ENCODE data around the gene KRTAP2-3. TPM values are rescaled to one million over a fixed set of nuclear protein-coding genes. Genes with fewer than 3 reads are reported as not detected.
"Not testable (repeated sequence)": the region's sequence is repeated elsewhere in the genome, so short reads cannot be mapped to it uniquely, and the experiment has no call there.

KRTAP2-3 gene
- total and polyA plus RNA-seq, 4 donors: not detected

- H3K9me3 ChIP-seq (ENCODE audit: control insufficient read depth, insufficient read depth, low read length): not testable (repeated sequence)
- DNase-seq (ENCODE audit: low read depth in 4 of 6, low spot score in 6 of 6): peak in 3 of 6 donors; percentile 5 to 55 (median 6)
Measured at GRCh38 chr17:41040783-41041571, 18.9 kb downstream of the KRTAP2-3 start, which contains the start of gene KRTAP1-1. KRTAP1-1 (minus strand) TSS chr17:41041450; CDS start chr17:41041397, 53 bp downstream.

GRCh38 chr17:41037853-41038350 is 22.0 kb downstream of the KRTAP2-3 start:
- Histone ChIP-seq H3K27me3 (ENCODE audit: control insufficient read depth, insufficient read depth, low read length) (no peaks in the 10 kb centered on the region), H3K4me1 (ENCODE audit: control insufficient read depth, insufficient read depth, low read length) (no peaks in the 10 kb centered on the region), H3K9me3 (ENCODE audit: control insufficient read depth, insufficient read depth, low read length) (no peaks in the 10 kb centered on the region), H3K36me3 (ENCODE audit: control insufficient read depth, insufficient read depth, low read length) (no peaks in the 10 kb centered on the region), H3K4me3 (ENCODE audit: low read depth, low read length) (no peak overlapping the region), H3K27ac (ENCODE audit: low read depth, low read length) (no peak overlapping the region)
- 63% methylated on average over 1 of the region's 2 CpGs for WGBS (ENCODE audit: insufficient coverage)
- no peak for DNase-seq (ENCODE audit: low read depth in 4 of 6, low spot score in 6 of 6)

More at GRCh38 chr17:41040783-41041571, 18.9 kb downstream of the KRTAP2-3 start, which contains the start of gene KRTAP1-1:
- H3K36me3 ChIP-seq (ENCODE audit: control insufficient read depth, insufficient read depth, low read length); H3K4me3 ChIP-seq (ENCODE audit: low read depth, low read length); H3K27ac ChIP-seq (ENCODE audit: low read depth, low read length); H3K4me1 ChIP-seq (ENCODE audit: control insufficient read depth, insufficient read depth, low read length); H3K27me3 ChIP-seq (ENCODE audit: control insufficient read depth, insufficient read depth, low read length): not testable (repeated sequence)
- 74% methylated on average over 11 of the region's 14 CpGs for WGBS (ENCODE audit: insufficient coverage)

GRCh38 chr17:41034346-41034935 is 25.5 kb downstream of the KRTAP2-3 start, which contains the start of gene KRTAP1-3:
KRTAP1-3 (minus strand) TSS chr17:41034874; CDS start chr17:41034821, 53 bp downstream.
- H3K4me3 ChIP-seq (ENCODE audit: low read depth, low read length); H3K27me3 ChIP-seq (ENCODE audit: control insufficient read depth, insufficient read depth, low read length); H3K36me3 ChIP-seq (ENCODE audit: control insufficient read depth, insufficient read depth, low read length); H3K4me1 ChIP-seq (ENCODE audit: control insufficient read depth, insufficient read depth, low read length); H3K9me3 ChIP-seq (ENCODE audit: control insufficient read depth, insufficient read depth, low read length); H3K27ac ChIP-seq (ENCODE audit: low read depth, low read length): not testable (repeated sequence)
- DNase-seq (ENCODE audit: low read depth in 4 of 6, low spot score in 6 of 6): peak in 1 of 6 donors; percentile 41
- 88% methylated on average over 7 of the region's 10 CpGs for WGBS (ENCODE audit: insufficient coverage)

- Histone ChIP-seq H3K4me3 (ENCODE audit: low read depth, low read length) (no peak within 1 kb of the TSS), H3K27ac (ENCODE audit: low read depth, low read length) (no peak within 1 kb of the TSS), H3K27me3 (ENCODE audit: control insufficient read depth, insufficient read depth, low read length) (no peaks in the 10 kb centered on the region), H3K9me3 (ENCODE audit: control insufficient read depth, insufficient read depth, low read length) (no peaks in the 10 kb centered on the region), H3K36me3 (ENCODE audit: control insufficient read depth, insufficient read depth, low read length) (no peaks in the 10 kb centered on the region), H3K4me1 (ENCODE audit: control insufficient read depth, insufficient read depth, low read length) (no peaks in the 10 kb centered on the region)
- no peak for DNase-seq (ENCODE audit: low read depth in 4 of 6, low spot score in 6 of 6)
- 78% methylated on average over 10 of the region's 12 CpGs for WGBS (ENCODE audit: insufficient coverage)
Measured at GRCh38 chr17:41029633-41030245, 30.2 kb downstream of the KRTAP2-3 start, which contains the start of gene KRTAP1-4. KRTAP1-4 (minus strand) TSS chr17:41030195; CDS start chr17:41030078, 117 bp downstream.

- Histone ChIP-seq H3K36me3 (ENCODE audit: control insufficient read depth, insufficient read depth, low read length) (no peaks in the 10 kb centered on the region), H3K27ac (ENCODE audit: low read depth, low read length) (no peak within 1 kb of the TSS), H3K9me3 (ENCODE audit: control insufficient read depth, insufficient read depth, low read length) (no peaks in the 10 kb centered on the region), H3K4me3 (ENCODE audit: low read depth, low read length) (no peak within 1 kb of the TSS), H3K27me3 (ENCODE audit: control insufficient read depth, insufficient read depth, low read length) (no peaks in the 10 kb centered on the region), H3K4me1 (ENCODE audit: control insufficient read depth, insufficient read depth, low read length) (no peaks in the 10 kb centered on the region)
- WGBS (ENCODE audit: insufficient coverage): 77% methylated on average over 7 of the region's 9 CpGs
- peak in 2 of 6 donors; percentile 4 to 65 for DNase-seq (ENCODE audit: low read depth in 4 of 6, low spot score in 6 of 6)
Measured at GRCh38 chr17:41026715-41027471, 33.0 kb downstream of the KRTAP2-3 start, which contains the start of gene KRTAP1-5. KRTAP1-5 (minus strand) TSS chr17:41027208; CDS start chr17:41027155, 53 bp downstream.

GRCh38 chr17:41024697-41025096 is 35.2 kb downstream of the KRTAP2-3 start:
- WGBS (ENCODE audit: insufficient coverage): 83% methylated on average over 1 of the region's 3 CpGs
- no peak for DNase-seq (ENCODE audit: low read depth in 4 of 6, low spot score in 6 of 6)
- no peaks in the 10 kb centered on the region for H3K36me3 ChIP-seq (ENCODE audit: control insufficient read depth, insufficient read depth, low read length)

GRCh38 chr17:41020336-41020735 is 39.6 kb downstream of the KRTAP2-3 start:
- H3K4me3 ChIP-seq (ENCODE audit: low read depth, low read length): no peak overlapping the region
- no peaks in the 10 kb centered on the region for H3K36me3 ChIP-seq (ENCODE audit: control insufficient read depth, insufficient read depth, low read length)
- no peak for DNase-seq (ENCODE audit: low read depth in 4 of 6, low spot score in 6 of 6)
- no peak overlapping the region for H3K27ac ChIP-seq (ENCODE audit: low read depth, low read length)
- no peaks in the 10 kb centered on the region for H3K4me1 ChIP-seq (ENCODE audit: control insufficient read depth, insufficient read depth, low read length)
- H3K9me3 ChIP-seq (ENCODE audit: control insufficient read depth, insufficient read depth, low read length): no peaks in the 10 kb centered on the region
- H3K27me3 ChIP-seq (ENCODE audit: control insufficient read depth, insufficient read depth, low read length): no peaks in the 10 kb centered on the region

More at GRCh38 chr17:41024697-41025096, 35.2 kb downstream of the KRTAP2-3 start:
- Histone ChIP-seq H3K4me3 (ENCODE audit: low read depth, low read length) (no peak overlapping the region), H3K9me3 (ENCODE audit: control insufficient read depth, insufficient read depth, low read length) (no peaks in the 10 kb centered on the region), H3K4me1 (ENCODE audit: control insufficient read depth, insufficient read depth, low read length) (no peaks in the 10 kb centered on the region), H3K27ac (ENCODE audit: low read depth, low read length) (no peak overlapping the region), H3K27me3 (ENCODE audit: control insufficient read depth, insufficient read depth, low read length) (no peaks in the 10 kb centered on the region)

- Histone ChIP-seq H3K9me3 (ENCODE audit: control insufficient read depth, insufficient read depth, low read length) (no peaks in the 10 kb centered on the region), H3K27ac (ENCODE audit: low read depth, low read length) (no peak overlapping the region), H3K27me3 (ENCODE audit: control insufficient read depth, insufficient read depth, low read length) (no peaks in the 10 kb centered on the region), H3K4me3 (ENCODE audit: low read depth, low read length) (no peak overlapping the region), H3K4me1 (ENCODE audit: control insufficient read depth, insufficient read depth, low read length) (no peaks in the 10 kb centered on the region), H3K36me3 (ENCODE audit: control insufficient read depth, insufficient read depth, low read length) (no peaks in the 10 kb centered on the region)
- WGBS (ENCODE audit: insufficient coverage): 86% methylated on average over 2 of the region's 3 CpGs
- DNase-seq (ENCODE audit: low read depth in 4 of 6, low spot score in 6 of 6): no peak
Measured at GRCh38 chr17:41019415-41019814, 40.5 kb downstream of the KRTAP2-3 start.

- Histone ChIP-seq H3K27me3 (ENCODE audit: control insufficient read depth, insufficient read depth, low read length) (no peaks in the 10 kb centered on the region), H3K4me1 (ENCODE audit: control insufficient read depth, insufficient read depth, low read length) (no peaks in the 10 kb centered on the region), H3K36me3 (ENCODE audit: control insufficient read depth, insufficient read depth, low read length) (no peaks in the 10 kb centered on the region), H3K4me3 (ENCODE audit: low read depth, low read length) (no peak overlapping the region), H3K9me3 (ENCODE audit: control insufficient read depth, insufficient read depth, low read length) (no peaks in the 10 kb centered on the region), H3K27ac (ENCODE audit: low read depth, low read length) (no peak overlapping the region)
- no peak for DNase-seq (ENCODE audit: low read depth in 4 of 6, low spot score in 6 of 6)
- WGBS (ENCODE audit: insufficient coverage): 80% methylated on average over 2 of the region's 3 CpGs
Measured at GRCh38 chr17:41018541-41018940, 41.4 kb downstream of the KRTAP2-3 start.
